ENCODE data around the gene SORD.

Gene SORD

DNA sequence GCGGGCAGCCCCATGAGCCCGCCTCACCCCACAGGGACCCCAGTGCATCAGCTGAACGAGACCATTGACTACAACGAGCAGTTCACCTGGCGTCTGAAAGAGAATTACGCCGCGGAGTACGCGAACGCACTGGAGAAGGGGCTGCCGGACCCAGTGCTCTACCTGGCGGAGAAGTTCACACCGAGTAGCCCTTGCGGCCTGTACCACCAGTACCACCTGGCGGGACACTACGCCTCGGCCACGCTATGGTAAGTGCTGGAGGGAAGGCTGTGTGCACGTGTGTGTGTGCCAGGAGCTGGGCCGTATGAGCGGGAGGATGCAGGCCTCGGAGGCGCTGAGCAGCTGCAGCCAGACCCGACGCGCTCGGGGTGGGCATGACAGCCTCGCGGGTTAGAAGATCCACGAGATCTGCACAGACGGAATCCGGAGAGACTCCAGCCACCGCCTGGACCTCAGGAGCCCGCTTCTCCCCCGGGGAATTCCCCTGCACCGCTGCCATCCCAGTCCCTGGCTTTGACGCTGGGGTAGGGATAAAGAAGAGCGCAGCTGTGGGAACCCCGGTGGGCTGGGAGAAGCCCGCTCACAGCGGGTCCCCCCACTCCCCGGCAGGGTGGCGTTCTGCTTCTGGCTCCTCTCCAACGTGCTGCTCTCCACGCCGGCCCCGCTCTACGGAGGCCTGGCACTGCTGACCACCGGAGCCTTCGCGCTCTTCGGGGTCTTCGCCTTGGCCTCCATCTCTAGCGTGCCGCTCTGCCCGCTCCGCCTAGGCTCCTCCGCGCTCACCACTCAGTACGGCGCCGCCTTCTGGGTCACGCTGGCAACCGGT is 93.7 kb downstream of the SORD start:
- H3K9me3 ChIP-seq (ENCODE audit: control insufficient read depth, low read length): no peaks in the 10 kb centered on the region
- H3K27me3 ChIP-seq (ENCODE audit: control insufficient read depth, insufficient read depth, low read length): peaks cover 63% of the 10 kb centered on the region
- H3K9ac ChIP-seq (ENCODE audit: low read length): no peak overlapping the region
- no peak overlapping the region for H3K4me3 ChIP-seq (ENCODE audit: low read length)
- peaks cover 54% of the 10 kb centered on the region for H3K4me1 ChIP-seq (ENCODE audit: control insufficient read depth, insufficient read depth, low read length)
- no peaks in the 10 kb centered on the region for H3K36me3 ChIP-seq (ENCODE audit: control insufficient read depth, insufficient read depth, low read length)

DNA sequence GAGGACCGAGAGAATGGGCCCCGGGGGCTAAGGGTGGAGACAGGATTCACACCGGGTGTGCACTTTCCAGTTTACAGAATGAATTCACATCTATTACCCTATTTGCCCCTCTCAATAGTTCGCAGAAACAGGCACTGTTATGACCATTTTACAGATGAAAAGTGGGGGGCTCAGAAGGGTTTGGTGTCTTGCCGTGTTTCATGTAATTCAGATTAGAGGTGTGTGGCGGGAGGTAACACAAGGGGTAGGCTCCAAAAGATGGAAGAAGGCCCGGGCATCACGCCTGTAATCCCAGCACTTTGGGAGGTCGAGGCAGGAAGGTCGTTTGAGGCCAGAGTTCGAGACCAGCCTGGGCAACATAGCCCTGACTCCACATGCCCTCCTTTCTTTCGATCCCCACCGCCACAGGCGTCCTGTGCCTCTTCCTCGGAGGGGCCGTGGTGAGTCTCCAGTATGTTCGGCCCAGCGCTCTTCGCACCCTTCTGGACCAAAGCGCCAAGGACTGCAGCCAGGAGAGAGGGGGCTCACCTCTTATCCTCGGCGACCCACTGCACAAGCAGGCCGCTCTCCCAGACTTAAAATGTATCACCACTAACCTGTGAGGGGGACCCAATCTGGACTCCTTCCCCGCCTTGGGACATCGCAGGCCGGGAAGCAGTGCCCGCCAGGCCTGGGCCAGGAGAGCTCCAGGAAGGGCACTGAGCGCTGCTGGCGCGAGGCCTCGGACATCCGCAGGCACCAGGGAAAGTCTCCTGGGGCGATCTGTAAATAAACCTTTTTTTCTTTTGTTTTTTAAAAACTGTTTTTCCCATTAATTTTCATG is 94.5 kb downstream of the SORD start:
- Histone ChIP-seq H3K36me3 (ENCODE audit: control insufficient read depth, insufficient read depth, low read length) (no peaks in the 10 kb centered on the region), H3K9me3 (ENCODE audit: control insufficient read depth, low read length) (no peaks in the 10 kb centered on the region), H3K4me3 (ENCODE audit: low read length) (no peak overlapping the region), H3K4me1 (ENCODE audit: control insufficient read depth, insufficient read depth, low read length) (peaks cover 54% of the 10 kb centered on the region), H3K9ac (ENCODE audit: low read length) (no peak overlapping the region), H3K27me3 (ENCODE audit: control insufficient read depth, insufficient read depth, low read length) (peaks cover 55% of the 10 kb centered on the region)

DNA sequence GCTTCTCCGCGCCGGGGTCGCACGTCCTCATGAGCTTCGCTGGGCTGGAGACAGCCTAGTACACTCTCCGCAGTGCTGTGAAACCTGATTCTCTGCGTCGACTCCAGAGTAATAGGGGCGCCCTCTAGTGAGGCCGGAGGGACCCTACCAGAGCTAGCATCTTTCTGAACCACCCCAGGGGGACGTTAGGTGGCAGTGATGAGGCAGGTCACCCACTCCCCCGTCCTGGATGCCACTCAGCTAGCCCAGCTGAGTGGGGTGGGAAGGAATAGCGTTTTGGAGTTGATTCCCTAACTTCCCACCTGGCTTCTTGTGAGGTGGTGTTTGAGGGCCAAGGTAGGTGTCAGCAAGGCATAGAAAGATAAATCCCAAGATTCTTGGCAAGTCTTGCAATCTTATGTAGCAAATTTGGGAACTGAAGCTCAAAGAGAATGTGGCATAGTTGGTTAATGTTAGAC is 95.2 kb downstream of the SORD start:
- H3K36me3 ChIP-seq (ENCODE audit: control insufficient read depth, insufficient read depth, low read length): no peaks in the 10 kb centered on the region
- H3K9me3 ChIP-seq (ENCODE audit: control insufficient read depth, low read length): no peaks in the 10 kb centered on the region
- H3K4me3 ChIP-seq (ENCODE audit: low read length): no peak overlapping the region
- peaks cover 48% of the 10 kb centered on the region for H3K27me3 ChIP-seq (ENCODE audit: control insufficient read depth, insufficient read depth, low read length)
- peaks cover 50% of the 10 kb centered on the region for H3K4me1 ChIP-seq (ENCODE audit: control insufficient read depth, insufficient read depth, low read length)
- no peak overlapping the region for H3K9ac ChIP-seq (ENCODE audit: low read length)

DNA sequence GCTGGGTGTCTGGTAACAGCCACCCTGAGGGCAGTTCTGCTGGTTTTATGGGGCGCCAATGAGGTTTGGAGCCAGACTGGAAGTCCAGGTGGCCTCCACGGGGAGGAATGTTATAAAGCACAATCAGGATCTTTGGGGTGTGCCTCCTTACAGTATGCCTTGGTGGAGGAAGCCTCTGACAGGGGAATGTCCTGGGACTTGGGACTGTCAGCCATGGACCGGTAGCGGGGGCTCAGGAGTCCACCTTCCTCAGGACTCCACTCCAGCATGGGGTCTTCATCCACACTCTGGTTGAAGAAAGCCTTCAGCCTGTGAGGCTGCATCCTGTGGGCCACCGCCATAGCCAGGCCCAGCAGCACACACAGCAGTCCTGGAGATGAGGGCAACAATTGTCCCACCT is 96.0 kb downstream of the SORD start:
- Histone ChIP-seq H3K9ac (ENCODE audit: low read length) (no peak overlapping the region), H3K27me3 (ENCODE audit: control insufficient read depth, insufficient read depth, low read length) (peaks cover 40% of the 10 kb centered on the region)

DNA sequence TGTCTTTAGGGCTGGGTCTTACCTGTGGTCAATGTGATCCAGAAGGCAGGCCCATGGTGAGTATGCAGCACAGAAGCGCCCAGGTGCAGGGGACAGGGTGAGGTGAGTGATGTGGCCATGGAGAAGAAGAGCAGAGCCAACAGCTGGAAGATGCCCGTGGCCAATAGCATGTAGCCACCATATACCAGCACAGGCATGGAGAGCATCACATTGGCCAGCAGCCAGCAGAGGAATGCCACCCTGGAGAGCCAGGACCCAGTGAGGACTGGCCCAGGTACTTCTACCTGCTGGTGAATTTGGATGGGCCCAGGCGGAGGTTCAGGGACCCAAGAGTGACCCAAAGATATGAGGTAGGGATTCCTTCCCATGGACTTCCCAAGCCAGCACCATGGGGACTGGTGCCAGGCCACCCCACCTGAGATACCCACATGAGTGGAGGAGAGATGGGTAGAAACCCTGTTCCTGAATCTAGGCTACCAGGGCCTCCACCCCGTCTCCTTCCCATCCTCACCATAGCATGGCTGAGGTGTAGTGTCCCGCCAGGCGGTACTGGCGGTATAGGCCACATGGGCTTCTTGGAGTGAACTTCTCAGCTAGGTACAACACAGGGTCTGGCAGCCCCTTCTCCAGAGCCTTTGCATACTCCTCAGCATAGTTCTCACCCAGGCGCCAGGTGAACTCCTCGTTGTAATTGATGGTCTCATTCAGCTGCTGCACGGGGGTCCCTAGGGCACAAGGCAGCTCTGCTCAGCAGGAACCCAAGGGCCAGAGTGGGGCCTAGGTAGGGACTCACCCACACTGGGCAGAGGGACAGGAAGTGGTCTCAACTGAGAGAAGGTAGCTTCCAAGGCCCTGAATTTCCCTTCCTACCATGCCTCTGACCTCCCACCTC is 97.3 kb downstream of the SORD start:
- Histone ChIP-seq H3K36me3 (ENCODE audit: control insufficient read depth, insufficient read depth, low read length) (no peaks in the 10 kb centered on the region), H3K9me3 (ENCODE audit: control insufficient read depth, low read length) (no peaks in the 10 kb centered on the region), H3K4me1 (ENCODE audit: control insufficient read depth, insufficient read depth, low read length) (peaks cover 33% of the 10 kb centered on the region), H3K27me3 (ENCODE audit: control insufficient read depth, insufficient read depth, low read length) (peaks cover 26% of the 10 kb centered on the region), H3K4me3 (ENCODE audit: low read length) (no peak overlapping the region), H3K9ac (ENCODE audit: low read length) (no peak overlapping the region)

More for the DNA sequence above, 96.0 kb downstream of the SORD start:
- peaks cover 41% of the 10 kb centered on the region for H3K4me1 ChIP-seq (ENCODE audit: control insufficient read depth, insufficient read depth, low read length)
- H3K4me3 ChIP-seq (ENCODE audit: low read length): no peak overlapping the region
- H3K36me3 ChIP-seq (ENCODE audit: control insufficient read depth, insufficient read depth, low read length): no peaks in the 10 kb centered on the region
- H3K9me3 ChIP-seq (ENCODE audit: control insufficient read depth, low read length): no peaks in the 10 kb centered on the region

DNA sequence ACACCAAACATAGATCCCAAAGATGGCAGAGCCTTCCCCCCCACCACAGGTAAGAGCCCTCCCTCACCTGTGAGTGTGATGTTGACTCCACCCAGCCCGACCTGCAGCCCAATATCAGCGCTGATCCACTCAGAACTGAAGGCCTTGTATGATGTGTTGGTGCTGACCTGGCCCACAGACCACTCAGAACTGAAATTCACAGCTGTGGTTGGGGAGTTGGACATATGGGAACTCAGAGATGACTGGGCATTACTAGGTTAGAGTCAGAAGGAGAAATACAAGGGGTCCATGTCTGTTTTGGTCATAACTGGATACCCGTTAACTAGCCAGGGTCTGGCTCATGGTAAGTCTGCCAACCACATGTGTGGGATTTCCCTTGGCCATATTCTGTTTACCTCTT is 98.0 kb downstream of the SORD start:
- Histone ChIP-seq H3K9ac (ENCODE audit: low read length) (no peak overlapping the region), H3K9me3 (ENCODE audit: control insufficient read depth, low read length) (no peaks in the 10 kb centered on the region), H3K4me1 (ENCODE audit: control insufficient read depth, insufficient read depth, low read length) (peaks cover 33% of the 10 kb centered on the region), H3K27me3 (ENCODE audit: control insufficient read depth, insufficient read depth, low read length) (peaks cover 20% of the 10 kb centered on the region), H3K36me3 (ENCODE audit: control insufficient read depth, insufficient read depth, low read length) (no peaks in the 10 kb centered on the region), H3K4me3 (ENCODE audit: low read length) (no peak overlapping the region)

DNA sequence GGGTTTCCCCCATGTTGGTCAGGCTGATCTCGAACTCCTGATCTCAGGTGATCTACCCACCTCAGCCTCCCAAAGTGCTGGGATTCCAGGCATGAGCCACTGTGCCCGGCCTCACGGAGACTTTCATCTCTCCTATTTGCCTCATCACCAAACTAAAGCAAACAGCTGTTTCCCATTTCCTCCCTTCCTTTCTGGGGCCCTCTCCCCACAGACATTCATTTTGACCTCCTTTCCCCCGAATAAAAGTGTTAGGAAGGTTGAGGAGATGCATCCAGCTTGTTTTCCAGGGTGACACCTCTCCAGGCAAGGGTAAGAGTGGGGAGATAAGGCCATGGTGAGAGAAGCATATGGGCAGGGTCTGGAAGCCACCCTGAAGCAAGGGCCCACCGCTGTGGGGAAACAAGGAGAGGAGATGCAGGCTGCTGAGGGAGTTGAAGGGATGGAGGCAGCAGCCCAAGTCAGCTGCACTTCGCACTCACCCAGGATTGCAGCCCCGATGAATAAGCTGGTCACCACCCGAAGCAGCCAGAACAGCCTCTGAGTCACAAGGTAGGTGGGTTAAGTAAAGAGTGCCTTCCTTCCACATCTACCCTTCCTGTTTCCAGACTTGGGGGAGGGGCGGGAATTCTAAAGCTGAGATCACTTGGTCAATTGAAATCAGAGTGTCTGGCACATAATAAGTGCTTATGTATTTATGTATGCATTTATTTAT is 98.9 kb downstream of the SORD start:
- Histone ChIP-seq H3K4me1 (ENCODE audit: control insufficient read depth, insufficient read depth, low read length) (peaks cover 25% of the 10 kb centered on the region), H3K9ac (ENCODE audit: low read length) (no peak overlapping the region), H3K4me3 (ENCODE audit: low read length) (no peak overlapping the region), H3K36me3 (ENCODE audit: control insufficient read depth, insufficient read depth, low read length) (no peaks in the 10 kb centered on the region), H3K9me3 (ENCODE audit: control insufficient read depth, low read length) (no peaks in the 10 kb centered on the region), H3K27me3 (ENCODE audit: control insufficient read depth, insufficient read depth, low read length) (peaks cover 11% of the 10 kb centered on the region)

DNA sequence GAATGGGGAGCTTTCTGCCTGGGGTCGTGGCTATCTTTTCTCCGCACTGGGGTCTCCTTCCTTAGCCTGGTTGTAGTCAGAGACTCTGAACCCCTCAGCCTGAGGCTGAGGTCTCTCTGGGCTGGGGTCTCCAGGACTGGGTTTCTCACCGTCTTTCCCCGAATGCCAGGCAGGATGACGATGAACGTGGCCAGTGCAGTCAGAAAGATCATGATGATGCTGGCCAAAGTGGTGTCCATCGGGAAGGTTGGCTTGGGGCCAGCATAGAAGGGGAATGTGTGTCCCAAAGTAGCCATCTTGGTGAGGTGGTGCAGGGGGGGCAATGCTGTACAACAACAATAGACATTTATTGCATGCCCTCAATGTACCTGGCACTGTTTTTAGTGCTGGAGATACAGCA is 99.7 kb downstream of the SORD start:
- Histone ChIP-seq H3K27me3 (ENCODE audit: control insufficient read depth, insufficient read depth, low read length) (peaks cover 6% of the 10 kb centered on the region), H3K4me3 (ENCODE audit: low read length) (no peak overlapping the region), H3K36me3 (ENCODE audit: control insufficient read depth, insufficient read depth, low read length) (no peaks in the 10 kb centered on the region), H3K9me3 (ENCODE audit: control insufficient read depth, low read length) (no peaks in the 10 kb centered on the region), H3K4me1 (ENCODE audit: control insufficient read depth, insufficient read depth, low read length) (peaks cover 16% of the 10 kb centered on the region), H3K9ac (ENCODE audit: low read length) (no peak overlapping the region)

DNA sequence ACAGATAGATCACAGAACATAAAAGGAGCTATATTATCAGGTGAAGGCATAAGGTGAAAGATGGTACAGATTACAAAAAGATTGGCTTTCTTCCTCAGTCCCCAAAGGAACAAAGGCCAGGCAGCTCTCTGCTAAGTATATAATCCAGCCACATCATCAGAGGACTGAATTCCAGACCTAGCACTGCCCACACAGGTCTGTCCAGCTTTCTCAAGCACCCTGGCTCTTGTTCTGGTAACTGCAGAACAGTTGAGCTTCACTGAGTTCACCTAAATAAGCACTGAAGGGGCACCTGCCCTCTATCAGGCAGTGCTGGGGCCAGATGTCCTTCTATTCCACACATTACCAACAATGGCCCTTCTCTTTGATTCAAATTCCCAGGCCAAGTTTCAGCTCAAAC is 100.4 kb downstream of the SORD start:
- H3K27me3 ChIP-seq (ENCODE audit: control insufficient read depth, insufficient read depth, low read length): peaks cover 10% of the 10 kb centered on the region
- no peaks in the 10 kb centered on the region for H3K36me3 ChIP-seq (ENCODE audit: control insufficient read depth, insufficient read depth, low read length)
- no peak overlapping the region for H3K9ac ChIP-seq (ENCODE audit: low read length)
- H3K4me1 ChIP-seq (ENCODE audit: control insufficient read depth, insufficient read depth, low read length): peaks cover 15% of the 10 kb centered on the region
- no peaks in the 10 kb centered on the region for H3K9me3 ChIP-seq (ENCODE audit: control insufficient read depth, low read length)
- no peak overlapping the region for H3K4me3 ChIP-seq (ENCODE audit: low read length)

DNA sequence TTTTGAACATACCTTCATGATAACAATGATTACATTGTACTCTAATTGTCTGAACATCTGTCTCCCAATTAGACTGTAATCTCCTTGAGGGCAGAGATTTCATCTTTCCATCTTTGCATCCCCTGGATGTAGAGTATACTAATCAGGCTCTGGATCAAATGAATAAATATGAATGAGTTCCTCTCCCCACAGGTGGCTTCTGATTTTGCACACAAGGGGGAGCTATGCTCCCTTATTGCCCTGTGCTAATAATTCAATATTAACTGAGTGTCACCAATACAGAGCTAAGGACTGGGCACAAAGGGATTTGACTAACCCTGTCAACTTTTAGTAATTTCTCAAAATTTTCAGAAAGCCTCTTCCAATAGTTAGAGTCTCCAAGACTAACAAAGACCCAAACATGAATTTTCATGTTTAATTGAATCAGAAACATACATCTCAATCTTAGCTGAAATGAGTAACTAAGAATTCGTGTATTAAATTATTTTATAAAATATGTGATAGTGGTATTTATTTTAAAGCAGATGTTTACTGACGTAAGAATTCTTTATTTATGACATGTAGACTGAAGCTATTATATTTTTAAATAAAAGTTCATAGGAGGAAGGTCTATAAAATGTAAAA is 103.7 kb downstream of the SORD start:
- Histone ChIP-seq H3K4me1 (ENCODE audit: control insufficient read depth, insufficient read depth, low read length) (peaks cover 20% of the 10 kb centered on the region), H3K27me3 (ENCODE audit: control insufficient read depth, insufficient read depth, low read length) (peaks cover 32% of the 10 kb centered on the region), H3K4me3 (ENCODE audit: low read length) (no peak overlapping the region), H3K9me3 (ENCODE audit: control insufficient read depth, low read length) (no peaks in the 10 kb centered on the region), H3K9ac (ENCODE audit: low read length) (no peak overlapping the region), H3K36me3 (ENCODE audit: control insufficient read depth, insufficient read depth, low read length) (no peaks in the 10 kb centered on the region)
